K562 (cell line): Measurements from ENCODE around the gene AAK1. TPM values are rescaled to one million over a fixed set of nuclear protein-coding genes. Genes with fewer than 3 reads are reported as not detected.

Source experiments
- ARID3A ChIP-seq: IDR thresholded peaks from 2 replicates; pipeline ENCODE4 v1.6.1; 2012; ENCODE audit warnings: low read depth, low read length, improper control_type of control experiment, borderline replicate concordance
- BRF2 ChIP-seq: IDR thresholded peaks from 3 replicates; pipeline ENCODE4 v1.6.1; 2011; ENCODE audit warnings: borderline replicate concordance, mild to moderate bottlenecking; ENCODE audit not compliant: insufficient read length, insufficient read depth
- CBX3 ChIP-seq, 2 experiments: IDR thresholded peaks; 1 replicate in 1 of 2; 2 replicates in 1 of 2; pipeline ENCODE4 v1.6.1; 2012; ENCODE audit warnings: inconsistent platforms in 2 of 2, low read length in 2 of 2, borderline replicate concordance in 1 of 2, control low read depth in 1 of 2
- CXXC5 ChIP-seq: fragments of 250-450 bp; sonication (Bioruptor Pico); IDR thresholded peaks from 2 replicates; pipeline ENCODE4 v1.8.0; 2022; ENCODE audit warnings: inconsistent platforms, mild to moderate bottlenecking, moderate library complexity
- E2F3 ChIP-seq: fragments of 250-450 bp; sonication (Bioruptor Pico); IDR thresholded peaks from 2 replicates; pipeline ENCODE4 v1.4.0; 2020; ENCODE audit warnings: mild to moderate bottlenecking
- E2F6 ChIP-seq, 2 experiments: IDR thresholded peaks; 2 replicates each; pipeline ENCODE4 v1.6.1; 2011; ENCODE audit warnings: borderline replicate concordance in 1 of 2, control low read depth in 1 of 2, low read depth in 1 of 2, low read length in 1 of 2, mild to moderate bottlenecking in 1 of 2, mixed read lengths in 1 of 2, moderate library complexity in 1 of 2; ENCODE audit not compliant: insufficient read depth in 1 of 2, insufficient read length in 1 of 2, poor library complexity in 1 of 2, severe bottlenecking in 1 of 2; ENCODE audit errors: extremely low read depth in 1 of 2
- KLF16 ChIP-seq: IDR thresholded peaks from 2 replicates; pipeline ENCODE4 v1.6.1; 2016; ENCODE audit warnings: antibody characterized with exemption
- NCOA1 ChIP-seq: fragments of 450-650 bp; IDR thresholded peaks from 2 replicates; pipeline ENCODE4 v1.6.1; 2016; ENCODE audit warnings: low read depth
- TCFL5 ChIP-seq: fragments of 250-450 bp; sonication (Bioruptor Pico); conservative IDR thresholded peaks from 2 replicates; pipeline ENCODE4 v1.6.1; 2021; ENCODE audit warnings: mild to moderate bottlenecking, moderate library complexity, matching md5 sums
- TRIM28 ChIP-seq: fragments of 450-650 bp; IDR thresholded peaks from 2 replicates; pipeline ENCODE4 v1.6.1; 2017
- ZNF146 ChIP-seq: IDR thresholded peaks from one replicate; pipeline ENCODE4 v1.6.1; 2018; ENCODE audit warnings: missing compliant biosample characterization; ENCODE audit not compliant: unreplicated experiment
- ZNF239 ChIP-seq: fragments of 250-450 bp; sonication (Bioruptor Pico); IDR thresholded peaks from 2 replicates; pipeline ENCODE4 v1.4.0; 2020; ENCODE audit warnings: mild to moderate bottlenecking
- ZNF740 ChIP-seq, 3 experiments: fragments of 200-800 bp in 1 of 3; sonication (Bioruptor generic) in 1 of 3; sonication (generic) in 1 of 3; formaldehyde crosslinking in 1 of 3; IDR thresholded peaks; 2 replicates each; pipeline versions ENCODE4 v1.6.1 to v1.8.0; 2016 to 2022; ENCODE audit warnings: mild to moderate bottlenecking in 2 of 3, missing compliant biosample characterization in 2 of 3, missing genetic modification characterization in 2 of 3, missing genetic modification reagents in 1 of 3
- ZNF780A ChIP-seq: fragments of 250-450 bp; sonication (Bioruptor Pico); IDR thresholded peaks from 2 replicates; pipeline ENCODE4 v1.5.0; 2021; ENCODE audit warnings: mild to moderate bottlenecking
- polyA plus RNA-seq, 8 experiments: library from polyadenylated mRNA; depleted of rRNA in 4 of 8; stranded (reverse) in 5 of 8; unstranded in 3 of 8; fragments of >200 nt; fragmentation: Nextera tagmentation in 2 of 8; fragmentation: Illumina TruSeq in 1 of 8; extraction: Ambion mirVana in 2 of 8; extraction: Trizol in 1 of 8; gene quantifications; 2 replicates each; pipeline versions ENCODE4 v1.2.1 to v1.2.3, GENCODE V29; 2011 to 2014; ENCODE audit warnings: inconsistent platforms in 1 of 8, missing spikeins in 1 of 8
- total RNA-seq, 7 experiments: library from RNA; depleted of rRNA in 6 of 7; stranded (reverse); fragments of >200 nt in 6 of 7; fragmentation: Illumina TruSeq in 2 of 7; extraction: Trizol in 2 of 7; gene quantifications; 2 replicates each; pipeline versions ENCODE4 v1.2.1 to v1.2.3, GENCODE V29; 2011 to 2021; ENCODE audit warnings: low replicate concordance in 1 of 7

The AAK1 gene
- total and polyA plus RNA-seq, 9 of the 15 experiments (the other 6 are each of a cell fraction or from before 2014, with no cell fraction given), result 0.89 to 17.1 (median 6.0) TPM

- no peak for TF ChIP-seq ARID3A
- TF ChIP-seq CXXC5, result no peak
- TF ChIP-seq ZNF780A, result no peak
- no peak for TF ChIP-seq ZNF146 (CRISPR knock-in tag)
- TF ChIP-seq E2F3, result no peak
- TF ChIP-seq BRF2, result no peak
- TF ChIP-seq CBX3 (IDR thresholded peaks at IDR 0.05; ENCODE audit: borderline replicate concordance in 1 of 2, low read length in 2 of 2), result peak in 1 of 2 experiments; percentile 77; a peak in 1 of 3 replicates
- no peak for TF ChIP-seq TCFL5 (CRISPR knock-in tag)
- no peak for TF ChIP-seq ZNF740 (CRISPR knock-in tag; IDR thresholded peaks at IDR 0.05)
- no peak for TF ChIP-seq ZNF740 (tag; IDR thresholded peaks at IDR 0.05)
- no peak for TF ChIP-seq ZNF239 (CRISPR knock-in tag)
- TF ChIP-seq NCOA1, result no peak
- TF ChIP-seq TRIM28, result peak; percentile 82
- no peak for TF ChIP-seq KLF16
- no peak for TF ChIP-seq E2F6 (IDR thresholded peaks at IDR 0.05; ENCODE audit: borderline replicate concordance in 1 of 2, extremely low read depth in 1 of 2, insufficient read depth in 1 of 2, insufficient read length in 1 of 2, low read depth in 1 of 2, low read length in 1 of 2, poor library complexity in 1 of 2, severe bottlenecking in 1 of 2)
These were observed 20.3 kb upstream of the AAK1 start (continued) for GRCh38 chr2:69663860-69664259.
